HG03064 (cell line): ENCODE data around the gene UPF3A.
"Not testable (repeated sequence)": the region's sequence is repeated elsewhere in the genome, so short reads cannot be mapped to it uniquely, and the experiment has no call there.

Experiments
- ATAC-seq: cut with Tn5 transposase; IDR thresholded peaks from one replicate; pipeline ENCODE4 v1.9.1; 2021; ENCODE audit warnings: low read depth; ENCODE audit not compliant: unreplicated experiment

The UPF3A gene

DNA sequence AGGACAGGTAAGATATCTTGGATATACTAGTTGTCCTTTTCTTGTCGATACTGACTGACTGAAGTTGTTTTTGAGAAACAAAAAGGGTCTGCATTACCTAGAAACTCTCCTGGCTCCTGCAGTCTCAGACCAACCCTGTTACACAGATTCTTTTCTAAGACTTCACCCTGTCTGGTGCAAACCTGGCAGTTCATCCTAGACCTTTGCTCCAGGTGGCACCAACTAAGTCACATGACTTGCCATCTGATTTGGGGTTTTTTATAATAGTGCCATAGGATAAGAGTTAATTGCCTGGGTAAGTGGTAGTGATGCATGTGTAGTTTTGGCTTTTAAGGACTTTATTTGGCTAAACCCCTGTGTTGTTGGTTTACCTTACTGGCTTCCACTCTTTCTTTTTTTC lies 47.2 kb downstream of the UPF3A start:
- ATAC-seq, result no peak

DNA sequence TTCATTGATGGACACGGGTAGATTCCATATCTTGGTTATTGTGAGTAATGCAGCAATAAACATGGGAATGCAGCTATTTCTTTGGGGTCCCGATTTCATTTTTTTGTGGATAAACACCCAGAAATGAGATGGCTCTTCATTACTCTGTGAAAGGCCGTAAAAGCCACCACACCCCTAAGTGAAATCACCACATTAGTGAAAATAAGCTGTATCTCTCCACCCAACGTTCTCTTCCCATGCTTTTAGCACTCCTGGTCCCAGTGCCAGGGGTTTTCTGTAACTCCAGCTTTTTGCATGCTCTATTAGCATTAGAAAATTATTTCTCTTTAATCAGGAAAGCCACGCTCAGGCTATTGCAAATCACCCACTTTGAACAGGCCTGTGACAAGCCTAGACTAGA lies 48.7 kb downstream of the UPF3A start:
- no peak for ATAC-seq

DNA sequence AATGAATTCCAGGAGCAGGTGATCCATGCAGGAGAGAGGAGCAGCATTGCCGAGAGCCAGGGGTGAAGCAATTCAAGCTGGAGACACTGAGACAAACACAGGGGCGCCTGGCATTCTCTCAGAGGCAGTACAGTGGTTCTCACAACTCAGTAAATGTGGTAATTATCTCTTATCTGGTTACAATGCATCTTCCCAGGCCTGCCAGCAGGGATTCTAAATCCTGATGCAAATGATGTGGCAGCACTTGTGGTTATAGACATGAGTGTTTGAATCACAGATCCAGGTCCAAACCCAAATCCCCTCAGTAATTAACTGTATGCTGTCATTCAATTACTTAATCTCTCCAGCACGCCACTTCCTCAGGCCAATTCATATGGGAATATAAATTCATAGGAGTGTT lies 52.5 kb downstream of the UPF3A start:
- not testable (repeated sequence) for ATAC-seq

DNA sequence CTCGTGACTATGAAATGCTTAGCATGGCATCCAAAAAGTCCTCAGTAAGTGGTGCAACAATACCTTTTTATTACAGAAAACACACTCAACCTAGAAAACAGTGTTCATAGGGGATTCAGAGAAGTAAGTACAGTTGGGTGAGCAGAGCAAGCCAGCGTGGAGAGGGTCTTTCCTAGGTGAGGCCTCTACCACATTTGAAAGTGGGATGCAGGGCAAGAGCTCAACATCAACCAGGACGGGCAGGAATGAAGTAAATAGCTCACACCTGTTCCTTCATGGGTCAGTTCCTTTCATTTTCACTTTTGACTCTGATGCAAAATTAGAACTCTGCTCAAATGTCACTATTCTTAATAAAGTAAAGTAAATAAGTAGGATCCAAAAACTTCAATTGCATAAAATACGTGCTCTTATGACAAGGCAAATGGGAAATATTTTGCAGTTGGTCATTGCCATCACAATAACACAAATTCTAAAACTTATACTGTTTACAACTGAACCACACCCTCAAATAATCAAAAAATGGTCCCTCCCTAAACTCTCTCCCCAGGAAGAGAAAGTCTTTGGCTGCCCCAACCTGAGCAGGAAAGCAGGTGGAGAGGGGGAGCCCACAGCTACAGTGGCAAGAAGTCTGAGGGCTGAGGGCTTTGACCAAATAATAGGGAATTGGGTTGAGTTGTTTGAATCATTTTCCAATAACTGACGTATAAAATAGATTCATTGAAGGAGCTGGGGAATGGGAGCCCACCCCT lies 53.1 kb downstream of the UPF3A start:
- ATAC-seq, result no peak

DNA sequence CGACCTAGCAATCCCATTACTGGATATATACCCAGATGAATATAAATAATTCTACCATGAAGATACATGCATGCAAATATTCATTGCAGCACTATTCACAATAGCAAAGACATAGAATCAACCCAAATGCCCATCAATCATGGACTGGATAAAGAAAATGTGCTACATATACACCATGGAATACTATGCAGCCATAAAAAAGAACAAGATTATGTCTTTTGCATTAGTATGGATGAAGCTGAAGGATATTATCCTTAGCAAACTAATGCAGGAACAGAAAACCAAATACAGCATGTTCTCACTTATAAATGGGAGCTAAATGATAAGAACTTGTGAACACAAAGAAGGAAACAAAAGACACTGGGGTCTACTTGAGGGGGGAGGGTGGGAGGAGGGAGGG lies 55.1 kb downstream of the UPF3A start:
- not testable (repeated sequence) for ATAC-seq

DNA sequence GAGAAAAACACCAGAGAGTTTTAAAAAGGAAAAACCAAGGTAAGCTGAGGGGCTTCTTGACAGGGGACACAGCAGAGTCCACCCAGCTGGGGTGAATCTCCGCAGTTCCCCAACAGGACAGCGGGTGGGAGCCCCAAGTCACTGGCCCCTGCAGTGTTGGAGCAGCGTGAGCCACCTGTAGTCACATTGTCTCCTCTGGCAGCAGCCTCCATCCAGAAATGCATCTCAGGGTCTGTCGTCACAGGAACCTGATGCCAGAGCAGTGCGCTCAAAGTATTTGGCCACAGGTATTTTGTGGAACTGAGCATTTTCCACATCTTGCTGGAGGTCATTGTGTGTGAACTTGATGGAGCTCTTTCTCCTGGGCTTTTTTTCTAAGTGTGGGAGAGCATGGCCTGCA lies 57.6 kb downstream of the UPF3A start:
- no peak for ATAC-seq

DNA sequence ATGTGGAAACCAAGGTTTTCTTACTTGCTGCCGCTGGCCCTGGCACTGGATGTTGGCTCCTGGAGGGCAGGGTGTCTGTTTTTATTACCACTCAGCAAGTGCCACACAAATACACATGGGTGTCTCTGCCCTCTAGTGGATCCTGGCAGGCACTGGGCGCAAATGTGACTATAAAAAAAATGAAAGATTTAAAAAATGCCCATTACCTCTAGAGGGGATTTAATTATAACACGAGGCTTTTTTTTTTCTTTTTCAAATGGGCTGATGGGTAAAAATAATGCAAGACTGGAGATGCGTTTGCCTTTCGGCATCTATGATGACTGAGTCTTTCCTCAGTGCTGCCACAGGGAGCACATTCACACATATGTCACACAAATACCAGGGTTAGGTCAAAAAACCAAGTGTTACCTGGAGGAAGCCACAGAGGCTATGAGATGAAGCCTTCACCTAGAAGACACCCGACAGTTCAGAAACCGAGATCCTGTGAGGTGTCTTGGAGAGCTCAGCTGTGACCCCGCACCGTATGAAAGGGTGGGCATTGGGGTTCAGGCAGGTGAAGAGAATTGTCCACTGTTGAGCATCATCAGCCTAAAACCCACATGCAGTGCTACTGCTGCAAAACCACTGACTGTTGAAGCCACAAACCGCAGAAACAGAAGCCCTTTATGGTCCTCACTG lies 58.6 kb downstream of the UPF3A start:
- no peak for ATAC-seq

DNA sequence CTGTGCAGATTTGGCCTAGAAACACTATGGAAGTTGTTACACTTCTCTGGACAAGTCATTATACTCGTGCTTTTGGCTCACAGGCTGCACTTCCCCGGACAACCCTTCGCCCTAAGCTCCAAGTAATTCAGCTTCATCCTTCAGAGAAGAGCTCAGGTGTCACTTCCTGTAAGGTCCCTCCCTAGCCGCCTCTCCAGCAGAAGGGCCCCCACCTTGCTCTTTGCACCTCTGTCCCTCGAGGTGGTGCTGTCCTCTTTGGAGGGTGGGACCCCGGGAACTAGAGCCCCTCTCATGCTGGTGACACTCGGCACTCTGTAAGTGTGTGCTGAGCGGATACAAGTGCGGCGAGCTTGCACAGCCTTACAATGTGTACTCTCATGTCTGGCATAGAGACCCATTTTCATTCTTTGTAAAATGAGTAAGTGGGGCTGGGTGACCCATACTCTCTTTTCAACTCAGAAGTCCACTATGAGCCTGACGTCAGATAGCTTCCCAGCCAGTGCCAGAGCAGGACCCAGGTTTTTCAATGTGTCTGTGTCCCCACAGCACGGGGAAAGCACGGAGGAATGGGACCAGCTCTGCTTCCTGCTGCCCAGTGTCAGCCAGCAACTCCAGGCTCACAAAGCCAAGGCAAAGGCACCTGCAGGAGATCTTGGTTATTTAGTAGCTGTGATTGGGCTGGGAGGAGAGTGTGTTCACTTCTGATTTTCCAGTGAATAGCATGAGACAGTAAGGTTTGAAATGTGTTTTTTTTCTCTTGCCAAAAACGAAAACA lies 59.8 kb downstream of the UPF3A start:
- no peak for ATAC-seq

DNA sequence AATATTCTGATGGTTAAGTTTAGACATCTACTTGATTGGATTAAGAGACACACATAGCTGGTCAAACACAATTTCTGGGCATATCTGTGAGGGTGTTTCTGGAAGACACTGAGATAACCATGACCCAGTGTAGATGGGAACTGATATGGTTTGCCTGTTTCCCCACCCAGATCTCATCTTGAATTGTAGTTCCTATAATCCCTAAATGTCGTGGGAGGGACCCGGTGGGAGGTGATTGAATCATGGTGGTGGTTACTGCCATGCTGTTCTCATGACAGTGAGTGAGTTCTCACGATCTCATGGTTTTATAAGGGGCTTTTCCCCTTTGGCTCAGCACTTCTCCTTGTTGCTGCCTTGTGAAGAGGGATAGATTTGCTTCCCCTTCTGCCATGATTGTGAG lies 65.9 kb downstream of the UPF3A start:
- ATAC-seq, result not testable (repeated sequence)

DNA sequence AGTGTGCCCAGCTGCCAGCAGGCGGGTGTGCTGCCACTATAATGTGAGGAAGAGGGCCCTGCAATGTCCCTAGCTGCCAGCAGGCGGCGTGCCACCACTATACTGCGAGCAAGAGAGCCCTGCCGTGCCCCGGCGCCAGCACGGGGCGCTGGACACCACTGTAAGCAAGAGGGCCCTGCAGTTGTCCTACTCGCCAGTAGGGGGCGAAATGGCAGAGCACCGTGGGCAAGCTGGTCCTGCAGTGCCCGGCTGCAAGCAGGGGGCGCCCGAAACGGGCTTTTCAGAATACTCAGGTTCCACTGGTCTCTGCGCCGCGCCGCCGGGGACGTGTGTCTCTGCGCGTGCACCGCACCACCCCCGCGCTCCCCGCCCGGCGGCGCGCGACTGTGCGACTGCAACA lies 71.4 kb downstream of the UPF3A start:
- ATAC-seq, result not testable (repeated sequence)

DNA sequence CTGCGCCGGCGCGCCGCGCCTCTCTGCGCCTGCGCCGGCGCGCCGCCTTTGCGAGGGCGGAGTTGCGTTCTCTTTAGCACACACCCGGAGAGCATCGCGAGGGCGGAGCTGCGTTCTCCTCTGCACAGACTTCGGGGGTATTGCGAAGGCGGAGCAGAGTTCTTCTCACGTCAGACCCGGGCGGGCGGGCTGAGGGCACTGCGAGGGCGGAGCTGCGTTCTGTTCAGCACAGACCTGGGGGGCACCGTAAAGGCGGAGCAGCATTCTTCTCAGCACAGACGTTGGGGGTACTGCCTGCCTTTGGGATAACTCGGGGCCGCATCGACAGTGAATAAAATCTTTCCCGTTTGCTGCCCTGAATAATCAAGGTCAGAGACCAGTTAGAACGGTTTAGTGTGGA lies 72.0 kb downstream of the UPF3A start:
- not testable (repeated sequence) for ATAC-seq
